ENCODE results near the gene FLAD1. TPM values are rescaled to one million over a fixed set of nuclear protein-coding genes. Genes with fewer than 3 reads are reported as not detected.

FLAD1 gene
- total RNA-seq, 2 donors from 2014 or later, result 53.1 to 84.2 TPM

- Mint-ChIP-seq H3K27ac (peak overlapping the region in 1 of 2 donors; percentile 62), H3K4me3 (no peak overlapping the region)
- DNase-seq (ENCODE audit: low spot score), result no peak
These were observed 28.9 kb downstream of the FLAD1 start for GRCh38 chr1:155012026-155012546.

GRCh38 chr1:155012776-155013602 lies 29.8 kb downstream of the FLAD1 start:
- Mint-ChIP-seq H3K4me1 (ENCODE audit: low read depth in 2 of 2) (peaks cover 34 to 52% of the 10 kb centered on the region in 2 donors), H3K4me3 (peak overlapping the region; percentile 3), H3K9me3 (no peaks in the 10 kb centered on the region), H3K36me3 (no peaks in the 10 kb centered on the region), H3K27me3 (no peaks in the 10 kb centered on the region), H3K27ac (peak overlapping the region; percentile 62 to 70)
- peak; percentile 58 for DNase-seq (ENCODE audit: low spot score)
- no peak for ATAC-seq

More at GRCh38 chr1:155012026-155012546, 28.9 kb downstream of the FLAD1 start:
- Mint-ChIP-seq H3K4me1 (ENCODE audit: low read depth in 2 of 2) (peaks cover 34 to 47% of the 10 kb centered on the region in 2 donors), H3K27me3 (no peaks in the 10 kb centered on the region), H3K36me3 (no peaks in the 10 kb centered on the region), H3K9me3 (no peaks in the 10 kb centered on the region)
- ATAC-seq, result no peak

- Mint-ChIP-seq H3K4me3 (peak overlapping the region; percentile 30), H3K27me3 (no peaks in the 10 kb centered on the region), H3K36me3 (no peaks in the 10 kb centered on the region), H3K4me1 (ENCODE audit: low read depth in 2 of 2) (peaks cover 34 to 49% of the 10 kb centered on the region in 2 donors), H3K9me3 (no peaks in the 10 kb centered on the region), H3K27ac (no peak overlapping the region)
- ATAC-seq, result no peak
- DNase-seq (ENCODE audit: low spot score), result no peak
These were observed 30.5 kb downstream of the FLAD1 start for GRCh38 chr1:155013632-155014031.

- no peak overlapping the region for H3K4me3 Mint-ChIP-seq
- H3K4me1 Mint-ChIP-seq (ENCODE audit: low read depth in 2 of 2), result peaks cover 23 to 48% of the 10 kb centered on the region in 2 donors
- ATAC-seq (no peak), DNase-seq (ENCODE audit: low spot score) (peak; percentile 45)
- H3K27ac Mint-ChIP-seq, result no peak overlapping the region
- no peaks in the 10 kb centered on the region for H3K36me3 Mint-ChIP-seq
- H3K27me3 Mint-ChIP-seq, result no peaks in the 10 kb centered on the region
- no peaks in the 10 kb centered on the region for H3K9me3 Mint-ChIP-seq
These were observed 31.8 kb downstream of the FLAD1 start for GRCh38 chr1:155014709-155015508.

- no peaks in the 10 kb centered on the region for H3K9me3 Mint-ChIP-seq
- DNase-seq (ENCODE audit: low spot score) (no peak), ATAC-seq (no peak)
- no peak overlapping the region for H3K27ac Mint-ChIP-seq
- no peak overlapping the region for H3K4me3 Mint-ChIP-seq
- H3K4me1 Mint-ChIP-seq (ENCODE audit: low read depth in 2 of 2), result peaks cover 19 to 42% of the 10 kb centered on the region in 2 donors
- no peaks in the 10 kb centered on the region for H3K27me3 Mint-ChIP-seq
- H3K36me3 Mint-ChIP-seq, result no peaks in the 10 kb centered on the region
These were observed 32.5 kb downstream of the FLAD1 start for GRCh38 chr1:155015527-155016230.

GRCh38 chr1:155016231-155016831 lies 33.2 kb downstream of the FLAD1 start:
- DNase-seq (ENCODE audit: low spot score) (no peak), ATAC-seq (no peak)
- H3K27ac Mint-ChIP-seq, result no peak overlapping the region
- no peaks in the 10 kb centered on the region for H3K9me3 Mint-ChIP-seq
- no peak overlapping the region for H3K4me3 Mint-ChIP-seq
- no peaks in the 10 kb centered on the region for H3K27me3 Mint-ChIP-seq
- peaks cover 19 to 38% of the 10 kb centered on the region in 2 donors for H3K4me1 Mint-ChIP-seq (ENCODE audit: low read depth in 2 of 2)
- H3K36me3 Mint-ChIP-seq, result no peaks in the 10 kb centered on the region

GRCh38 chr1:155017041-155017945 lies 34.1 kb downstream of the FLAD1 start:
- H3K9me3 Mint-ChIP-seq, result no peaks in the 10 kb centered on the region
- ATAC-seq, result peak; percentile 94 to 95

GRCh38 chr1:155017946-155018316 lies 34.8 kb downstream of the FLAD1 start:
- no peak for DNase-seq (ENCODE audit: low spot score)
- no peaks in the 10 kb centered on the region for H3K27me3 Mint-ChIP-seq
- H3K9me3 Mint-ChIP-seq, result no peaks in the 10 kb centered on the region
- H3K4me3 Mint-ChIP-seq, result peak overlapping the region; percentile 54
- no peaks in the 10 kb centered on the region for H3K36me3 Mint-ChIP-seq
- H3K27ac Mint-ChIP-seq, result no peak overlapping the region
- peaks cover 16 to 34% of the 10 kb centered on the region in 2 donors for H3K4me1 Mint-ChIP-seq (ENCODE audit: low read depth in 2 of 2)
- no peak for ATAC-seq

More at GRCh38 chr1:155017041-155017945, 34.1 kb downstream of the FLAD1 start:
- no peaks in the 10 kb centered on the region for H3K27me3 Mint-ChIP-seq
- H3K27ac Mint-ChIP-seq, result no peak overlapping the region
- DNase-seq (ENCODE audit: low spot score), result peak; percentile 87
- peaks cover 19 to 41% of the 10 kb centered on the region in 2 donors for H3K4me1 Mint-ChIP-seq (ENCODE audit: low read depth in 2 of 2)
- H3K36me3 Mint-ChIP-seq, result no peaks in the 10 kb centered on the region
- peak overlapping the region; percentile 54 for H3K4me3 Mint-ChIP-seq

GRCh38 chr1:155018617-155019348 lies 35.6 kb downstream of the FLAD1 start:
- ATAC-seq, result no peak
- peak overlapping the region in 1 of 2 donors; percentile 29 for H3K27ac Mint-ChIP-seq
- H3K4me3 Mint-ChIP-seq, result no peak overlapping the region
- no peak for DNase-seq (ENCODE audit: low spot score)
- peaks cover 8 to 29% of the 10 kb centered on the region in 2 donors for H3K4me1 Mint-ChIP-seq (ENCODE audit: low read depth in 2 of 2)
- H3K27me3 Mint-ChIP-seq, result no peaks in the 10 kb centered on the region
- H3K9me3 Mint-ChIP-seq, result no peaks in the 10 kb centered on the region
- H3K36me3 Mint-ChIP-seq, result no peaks in the 10 kb centered on the region

- Mint-ChIP-seq H3K4me3 (no peak overlapping the region), H3K27me3 (no peaks in the 10 kb centered on the region)
These were observed 36.5 kb downstream of the FLAD1 start for GRCh38 chr1:155019377-155020245.

More at GRCh38 chr1:155019377-155020245, 36.5 kb downstream of the FLAD1 start:
- Mint-ChIP-seq H3K9me3 (no peaks in the 10 kb centered on the region), H3K4me1 (ENCODE audit: low read depth in 2 of 2) (peaks cover 5 to 27% of the 10 kb centered on the region in 2 donors), H3K27ac (peak overlapping the region in 1 of 2 donors; percentile 29), H3K36me3 (no peaks in the 10 kb centered on the region)
- ATAC-seq, result no peak
- DNase-seq (ENCODE audit: low spot score), result no peak
